Endodermal cell (in vitro differentiated cells): ENCODE measurements around the gene TAF1B. TPM values are rescaled to one million over a fixed set of nuclear protein-coding genes. Genes with fewer than 3 reads are reported as not detected.

Experiments used
- DNase-seq: peaks from one replicate; pipeline ENCODE4 v3.0.0-alpha.2; 2017
- H3K27ac ChIP-seq: 2 replicates; pipeline ENCODE4 v1.5.1; 2013; ENCODE audit warnings: mild to moderate bottlenecking, low read depth, low read length, moderate library complexity
- H3K27me3 ChIP-seq: 2 replicates; pipeline ENCODE4 v1.6.1; 2013; ENCODE audit warnings: mild to moderate bottlenecking, low read length, moderate library complexity; ENCODE audit not compliant: insufficient read depth, control insufficient read depth, poor library complexity, severe bottlenecking
- H3K36me3 ChIP-seq: 2 replicates; pipeline ENCODE4 v1.7.0; 2013; ENCODE audit warnings: mild to moderate bottlenecking, low read length, moderate library complexity; ENCODE audit not compliant: control insufficient read depth, insufficient read depth
- H3K4me1 ChIP-seq: one replicate; pipeline ENCODE4 v1.7.0; 2013; ENCODE audit warnings: low read length; ENCODE audit not compliant: control insufficient read depth, insufficient read depth
- H3K4me3 ChIP-seq: 2 replicates; pipeline ENCODE4 v1.5.1; 2013; ENCODE audit warnings: mild to moderate bottlenecking, low read length, moderate library complexity
- H3K9ac ChIP-seq: 2 replicates; pipeline ENCODE4 v1.6.1; 2013; ENCODE audit warnings: mild to moderate bottlenecking, low read length, moderate library complexity; ENCODE audit not compliant: poor library complexity, severe bottlenecking; ENCODE audit errors: extremely low read depth
- H3K9me3 ChIP-seq: 2 replicates; pipeline ENCODE4 v1.6.1; 2013; ENCODE audit warnings: mild to moderate bottlenecking, low read length, moderate library complexity; ENCODE audit not compliant: control insufficient read depth
- H3K27ac Mint-ChIP-seq: 2 replicates; pipeline ENCODE4 v1.8.0; 2020; ENCODE audit warnings: mixed read lengths
- H3K27me3 Mint-ChIP-seq: 2 replicates; pipeline ENCODE4 v1.8.0; 2021; ENCODE audit warnings: mild to moderate bottlenecking, mixed read lengths; ENCODE audit not compliant: insufficient read depth
- H3K36me3 Mint-ChIP-seq: 2 replicates; pipeline ENCODE4 v1.8.0; 2020; ENCODE audit warnings: low read depth, mixed read lengths
- H3K4me1 Mint-ChIP-seq: 2 replicates; pipeline ENCODE4 v1.8.0; 2020; ENCODE audit warnings: mixed read lengths
- H3K4me3 Mint-ChIP-seq: 2 replicates; pipeline ENCODE4 v1.8.0; 2020; ENCODE audit warnings: mild to moderate bottlenecking, moderate library complexity, mixed read lengths
- H3K9me3 Mint-ChIP-seq: 2 replicates; pipeline ENCODE4 v1.8.0; 2020; ENCODE audit warnings: mild to moderate bottlenecking, mixed read lengths
- CTCF ChIP-seq: fragments of 200-600 bp; sonication (generic); conservative IDR thresholded peaks from 2 replicates; pipeline ENCODE4 v1.5.0; 2021; ENCODE audit warnings: antibody characterized with exemption, mild to moderate bottlenecking
- WGBS, 2 experiments: methylation state at CpG; one replicate each; pipeline versions ENCODE4 v1.1.5 to v1.1.7; 2013; ENCODE audit warnings: missing lambda C conversion rate in 2 of 2, mixed read lengths in 1 of 2; ENCODE audit not compliant: insufficient coverage in 1 of 2, insufficient read length in 1 of 2; 5-methylcytosine and 5-hydroxymethylcytosine counted together
- total RNA-seq, 2 donors: library from RNA; stranded (reverse); fragmentation: NEBNext Ultra II Directional in 1 of 2; extraction: Animal tissue kit (Norgen Biotek cat#: 25700) in 1 of 2; gene quantifications; 2 replicates in 1 of 2; 3 replicates in 1 of 2; pipeline ENCODE4 v1.2.1, GENCODE V29; 2021

Gene TAF1B
- total RNA-seq, 2 donors from 2014 or later, result 36.2 to 41.9 TPM

- no peak overlapping the region for H3K4me3 Mint-ChIP-seq
- 85 to 88% methylated on average over 8 to 11 of the region's 11 CpGs for WGBS, 2 experiments
These were observed 44.2 kb upstream of the TAF1B start for GRCh38 chr2:9799011-9799596.

GRCh38 chr2:9799729-9800632 lies 43.3 kb upstream of the TAF1B start:
- no peaks in the 10 kb centered on the region for H3K9me3 Mint-ChIP-seq
- 37 to 42% methylated on average over 5 to 14 of the region's 14 CpGs for WGBS, 2 experiments
- peak; percentile 98 for TF ChIP-seq CTCF
- Histone ChIP-seq H3K4me3 (no peak overlapping the region), H3K9me3 (no peaks in the 10 kb centered on the region), H3K36me3 (no peaks in the 10 kb centered on the region), H3K27me3 (no peaks in the 10 kb centered on the region), H3K9ac (no peak overlapping the region), H3K27ac (no peak overlapping the region), H3K4me1 (no peaks in the 10 kb centered on the region)
- H3K27ac Mint-ChIP-seq, result no peak overlapping the region
- H3K27me3 Mint-ChIP-seq, result no peaks in the 10 kb centered on the region
- H3K4me3 Mint-ChIP-seq, result no peak overlapping the region
- H3K36me3 Mint-ChIP-seq, result no peaks in the 10 kb centered on the region
- peaks cover 6% of the 10 kb centered on the region for H3K4me1 Mint-ChIP-seq
- DNase-seq, result peak; percentile 99

More at GRCh38 chr2:9799011-9799596, 44.2 kb upstream of the TAF1B start:
- no peak for DNase-seq
- Mint-ChIP-seq H3K27ac (no peak overlapping the region), H3K9me3 (no peaks in the 10 kb centered on the region), H3K36me3 (no peaks in the 10 kb centered on the region), H3K4me1 (peaks cover 6% of the 10 kb centered on the region), H3K27me3 (no peaks in the 10 kb centered on the region)
- Histone ChIP-seq H3K27me3 (no peaks in the 10 kb centered on the region), H3K9ac (no peak overlapping the region), H3K9me3 (no peaks in the 10 kb centered on the region), H3K27ac (no peak overlapping the region), H3K4me1 (no peaks in the 10 kb centered on the region), H3K4me3 (no peak overlapping the region), H3K36me3 (no peaks in the 10 kb centered on the region)
- TF ChIP-seq CTCF, result no peak

GRCh38 chr2:9800639-9800974 lies 42.7 kb upstream of the TAF1B start:
- no peaks in the 10 kb centered on the region for H3K27me3 Mint-ChIP-seq
- Histone ChIP-seq H3K4me1 (no peaks in the 10 kb centered on the region), H3K4me3 (no peak overlapping the region), H3K36me3 (no peaks in the 10 kb centered on the region), H3K27me3 (no peaks in the 10 kb centered on the region), H3K27ac (no peak overlapping the region), H3K9me3 (no peaks in the 10 kb centered on the region), H3K9ac (no peak overlapping the region)
- peaks cover 6% of the 10 kb centered on the region for H3K4me1 Mint-ChIP-seq
- 93 to 100% methylated on average over 3 to 5 of the region's 5 CpGs for WGBS, 2 experiments
- DNase-seq, result no peak
- H3K27ac Mint-ChIP-seq, result no peak overlapping the region
- H3K36me3 Mint-ChIP-seq, result no peaks in the 10 kb centered on the region
- no peak overlapping the region for H3K4me3 Mint-ChIP-seq
- no peak for TF ChIP-seq CTCF
- H3K9me3 Mint-ChIP-seq, result no peaks in the 10 kb centered on the region
